ENCODE data around the gene PCDHB4.
"Not testable (repeated sequence)": the region's sequence is repeated elsewhere in the genome, so short reads cannot be mapped to it uniquely, and the experiment has no call there.

PCDHB4 gene

DNA sequence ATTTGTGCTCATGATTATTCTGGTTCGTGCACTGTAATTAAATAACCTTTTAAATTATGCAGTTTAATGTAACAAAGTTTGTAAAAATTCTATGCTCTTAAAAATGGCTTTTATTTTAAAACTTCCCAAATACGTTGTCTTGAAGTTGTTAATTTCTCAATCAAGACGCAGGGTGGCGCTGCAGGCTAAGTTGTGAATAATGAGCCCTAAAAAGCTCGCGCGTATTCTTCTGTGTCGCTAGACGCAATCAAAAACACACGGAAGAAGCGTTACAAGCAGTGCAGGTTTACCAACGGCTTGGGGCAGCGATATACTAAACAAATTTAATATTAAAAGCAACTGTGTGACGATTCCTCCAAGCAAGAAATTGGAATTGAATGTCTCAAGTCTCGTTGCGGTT lies at the start of gene PCDHB4:
PCDHB4 (plus strand) TSS at position 256 of the 400 bp plus-strand sequence. CDS start 181 bp downstream, outside the sequence.
- no peak within 1 kb of the TSS for H3K4me3 ChIP-seq (ENCODE audit: low read depth, low read length)
- no peak for DNase-seq (ENCODE audit: low read depth)
- TF ChIP-seq, protein P1, sequence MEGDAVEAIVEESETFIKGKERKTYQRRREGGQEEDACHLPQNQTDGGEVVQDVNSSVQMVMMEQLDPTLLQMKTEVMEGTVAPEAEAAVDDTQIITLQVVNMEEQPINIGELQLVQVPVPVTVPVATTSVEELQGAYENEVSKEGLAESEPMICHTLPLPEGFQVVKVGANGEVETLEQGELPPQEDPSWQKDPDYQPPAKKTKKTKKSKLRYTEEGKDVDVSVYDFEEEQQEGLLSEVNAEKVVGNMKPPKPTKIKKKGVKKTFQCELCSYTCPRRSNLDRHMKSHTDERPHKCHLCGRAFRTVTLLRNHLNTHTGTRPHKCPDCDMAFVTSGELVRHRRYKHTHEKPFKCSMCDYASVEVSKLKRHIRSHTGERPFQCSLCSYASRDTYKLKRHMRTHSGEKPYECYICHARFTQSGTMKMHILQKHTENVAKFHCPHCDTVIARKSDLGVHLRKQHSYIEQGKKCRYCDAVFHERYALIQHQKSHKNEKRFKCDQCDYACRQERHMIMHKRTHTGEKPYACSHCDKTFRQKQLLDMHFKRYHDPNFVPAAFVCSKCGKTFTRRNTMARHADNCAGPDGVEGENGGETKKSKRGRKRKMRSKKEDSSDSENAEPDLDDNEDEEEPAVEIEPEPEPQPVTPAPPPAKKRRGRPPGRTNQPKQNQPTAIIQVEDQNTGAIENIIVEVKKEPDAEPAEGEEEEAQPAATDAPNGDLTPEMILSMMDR (IDR thresholded peaks at IDR 0.05; ENCODE audit: low read depth, low read length, missing control alignments): no peak

DNA sequence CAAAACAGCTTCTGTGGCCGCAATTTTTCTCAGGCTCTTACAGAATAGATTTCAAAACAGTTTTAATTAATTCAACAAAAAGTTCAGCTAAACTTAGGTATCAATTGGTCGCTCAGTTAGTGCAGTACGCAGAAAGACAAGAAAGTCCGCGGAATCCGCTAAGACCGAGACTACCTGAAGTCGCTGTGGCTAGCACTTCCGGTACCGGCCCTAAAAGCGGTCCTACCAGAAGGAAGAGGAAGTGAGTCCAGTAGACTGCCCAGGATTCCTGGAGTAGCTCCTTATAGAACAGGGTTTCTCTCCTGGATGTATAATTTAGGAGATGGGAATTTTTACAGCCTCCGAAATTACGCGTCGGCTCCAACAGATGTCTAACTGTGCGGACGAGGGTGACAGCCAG lies 43.8 kb upstream of the PCDHB4 start:
- H3K4me3 ChIP-seq (ENCODE audit: low read depth, low read length): no peak overlapping the region
- TF ChIP-seq, protein P1 (IDR thresholded peaks at IDR 0.05; ENCODE audit: low read depth, low read length, missing control alignments): no peak
- no peak for DNase-seq (ENCODE audit: low read depth)

DNA sequence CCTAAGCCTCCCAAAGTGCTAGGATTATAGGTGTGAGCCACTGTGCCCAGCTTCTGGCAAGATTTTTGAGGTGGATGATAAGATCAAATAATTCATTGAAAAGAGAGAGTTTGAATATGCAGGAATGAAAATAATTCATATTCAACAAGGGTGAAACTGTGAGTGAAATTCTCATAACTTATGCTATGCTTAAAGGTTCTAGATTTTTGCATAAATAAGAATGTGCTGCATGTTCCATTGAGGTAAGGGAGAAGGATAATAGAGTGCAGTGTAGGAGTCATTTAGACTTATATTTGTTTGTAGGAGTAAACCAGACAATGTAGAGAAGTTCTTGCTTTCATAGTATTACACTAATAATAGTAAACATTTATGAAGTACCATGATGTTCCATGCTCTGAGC lies 39.4 kb upstream of the PCDHB4 start:
- no peak for DNase-seq (ENCODE audit: low read depth)
- TF ChIP-seq, protein P1 (IDR thresholded peaks at IDR 0.05; ENCODE audit: low read depth, low read length, missing control alignments): no peak
- H3K4me3 ChIP-seq (ENCODE audit: low read depth, low read length): no peak overlapping the region

DNA sequence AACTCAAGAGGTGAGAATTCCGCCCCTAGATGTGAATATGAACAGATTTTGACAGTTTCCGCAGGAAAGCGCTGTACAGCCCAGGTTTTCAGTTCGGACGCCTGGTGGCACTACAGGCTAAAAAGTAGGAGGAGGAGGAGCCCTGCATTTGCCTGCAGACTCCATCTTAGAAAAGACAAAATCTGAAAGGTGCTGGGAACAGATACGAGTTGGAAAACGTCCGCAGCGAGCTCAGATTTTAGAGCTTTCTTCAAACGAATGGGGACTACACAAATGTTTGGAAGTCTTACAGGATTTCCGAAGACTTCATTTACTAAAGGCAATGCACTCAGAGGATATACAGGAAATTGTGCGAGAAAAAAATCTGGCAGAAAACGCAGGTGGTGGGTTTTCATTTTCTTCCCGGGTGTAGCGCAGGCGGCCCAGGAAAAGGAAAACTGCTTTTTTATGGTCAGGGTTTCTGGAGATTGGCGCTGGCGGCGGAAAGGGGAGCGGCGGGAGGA lies 37.1 kb upstream of the PCDHB4 start:
- no peak for DNase-seq (ENCODE audit: low read depth)
- TF ChIP-seq, protein P1 (IDR thresholded peaks at IDR 0.05; ENCODE audit: low read depth, low read length, missing control alignments): no peak
- H3K4me3 ChIP-seq (ENCODE audit: low read depth, low read length): no peak overlapping the region

DNA sequence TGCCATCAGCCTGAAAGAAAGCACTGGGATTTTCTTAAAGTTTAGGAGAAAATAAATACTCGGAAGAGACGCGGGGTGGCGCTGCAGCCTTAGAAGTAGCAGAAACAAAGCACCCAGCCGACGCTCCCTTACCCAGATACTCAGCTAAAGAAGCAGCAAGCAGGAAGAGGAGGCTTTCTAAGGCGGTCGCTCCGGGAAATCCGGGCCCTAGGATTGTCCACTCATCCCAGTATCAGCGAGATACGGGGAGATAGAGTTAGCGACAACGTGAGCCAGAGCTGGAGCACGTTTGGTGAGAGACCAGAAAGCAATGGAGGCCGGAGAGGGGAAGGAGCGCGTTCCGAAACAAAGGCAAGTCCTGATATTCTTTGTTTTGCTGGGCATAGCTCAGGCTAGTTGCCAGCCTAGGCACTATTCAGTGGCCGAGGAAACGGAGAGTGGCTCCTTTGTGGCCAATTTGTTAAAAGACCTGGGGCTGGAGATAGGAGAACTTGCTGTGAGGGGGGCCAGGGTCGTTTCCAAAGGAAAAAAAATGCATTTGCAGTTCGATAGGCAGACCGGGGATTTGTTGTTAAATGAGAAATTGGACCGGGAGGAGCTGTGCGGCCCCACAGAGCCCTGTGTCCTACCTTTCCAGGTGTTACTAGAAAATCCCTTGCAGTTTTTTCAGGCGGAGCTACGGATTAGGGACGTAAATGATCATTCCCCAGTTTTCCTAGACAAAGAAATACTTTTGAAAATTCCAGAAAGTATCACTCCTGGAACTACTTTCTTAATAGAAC lies 26.9 kb upstream of the PCDHB4 start, which contains the start of gene PCDHB2:
PCDHB2 (plus strand) TSS at position 135 of the 782 bp plus-strand sequence; CDS start at position 311, 176 bp downstream.
- no peak for DNase-seq (ENCODE audit: low read depth)
- TF ChIP-seq, protein P1 (IDR thresholded peaks at IDR 0.05; ENCODE audit: low read depth, low read length, missing control alignments): no peak
- no peak within 1 kb of the TSS for H3K4me3 ChIP-seq (ENCODE audit: low read depth, low read length)

DNA sequence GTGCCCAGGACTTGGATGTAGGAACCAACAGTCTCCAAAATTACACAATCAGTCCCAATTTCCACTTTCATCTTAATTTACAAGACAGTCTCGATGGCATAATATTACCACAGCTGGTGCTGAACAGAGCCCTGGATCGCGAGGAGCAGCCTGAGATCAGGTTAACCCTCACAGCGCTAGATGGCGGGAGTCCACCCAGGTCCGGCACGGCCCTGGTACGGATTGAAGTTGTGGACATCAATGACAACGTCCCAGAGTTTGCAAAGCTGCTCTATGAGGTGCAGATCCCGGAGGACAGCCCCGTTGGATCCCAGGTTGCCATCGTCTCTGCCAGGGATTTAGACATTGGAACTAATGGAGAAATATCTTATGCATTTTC lies 26.4 kb upstream of the PCDHB4 start:
- DNase-seq (ENCODE audit: low read depth): no peak
- TF ChIP-seq, protein P1 (IDR thresholded peaks at IDR 0.05; ENCODE audit: low read depth, low read length, missing control alignments): no peak
- H3K4me3 ChIP-seq (ENCODE audit: low read depth, low read length): no peak overlapping the region

DNA sequence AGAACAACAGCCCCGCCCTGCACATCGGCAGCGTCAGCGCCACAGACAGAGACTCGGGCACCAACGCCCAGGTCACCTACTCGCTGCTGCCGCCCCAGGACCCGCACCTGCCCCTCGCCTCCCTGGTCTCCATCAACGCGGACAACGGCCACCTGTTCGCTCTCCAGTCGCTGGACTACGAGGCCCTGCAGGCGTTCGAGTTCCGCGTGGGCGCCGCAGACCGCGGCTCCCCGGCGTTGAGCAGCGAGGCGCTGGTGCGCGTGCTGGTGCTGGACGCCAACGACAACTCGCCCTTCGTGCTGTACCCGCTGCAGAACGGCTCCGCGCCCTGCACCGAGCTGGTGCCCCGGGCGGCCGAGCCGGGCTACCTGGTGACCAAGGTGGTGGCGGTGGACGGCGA lies 25.4 kb upstream of the PCDHB4 start:
- not testable (repeated sequence) for H3K4me3 ChIP-seq (ENCODE audit: low read depth, low read length); DNase-seq (ENCODE audit: low read depth)

DNA sequence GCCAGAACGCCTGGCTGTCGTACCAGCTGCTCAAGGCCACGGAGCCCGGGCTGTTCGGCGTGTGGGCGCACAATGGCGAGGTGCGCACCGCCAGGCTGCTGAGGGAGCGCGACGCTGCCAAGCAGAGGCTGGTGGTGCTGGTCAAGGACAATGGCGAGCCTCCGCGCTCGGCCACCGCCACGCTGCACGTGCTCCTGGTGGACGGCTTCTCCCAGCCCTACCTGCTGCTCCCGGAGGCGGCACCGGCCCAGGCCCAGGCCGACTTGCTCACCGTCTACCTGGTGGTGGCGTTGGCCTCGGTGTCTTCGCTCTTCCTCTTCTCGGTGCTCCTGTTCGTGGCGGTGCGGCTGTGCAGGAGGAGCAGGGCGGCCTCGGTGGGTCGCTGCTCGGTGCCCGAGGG lies 25.0 kb upstream of the PCDHB4 start:
- H3K4me3 ChIP-seq (ENCODE audit: low read depth, low read length); DNase-seq (ENCODE audit: low read depth): not testable (repeated sequence)

Data from GM12864 (cell line).